NOMO-1 treated with dmso at 0.1 percent for 144 hours (cell line): ENCODE results near the gene FAM3D.

Experiments used
- DNase-seq: peaks from one replicate; lab custom pipeline; 2025; ENCODE audit not compliant: unreplicated experiment; lab: John Stamatoyannopoulos, UW

FAM3D gene

DNA sequence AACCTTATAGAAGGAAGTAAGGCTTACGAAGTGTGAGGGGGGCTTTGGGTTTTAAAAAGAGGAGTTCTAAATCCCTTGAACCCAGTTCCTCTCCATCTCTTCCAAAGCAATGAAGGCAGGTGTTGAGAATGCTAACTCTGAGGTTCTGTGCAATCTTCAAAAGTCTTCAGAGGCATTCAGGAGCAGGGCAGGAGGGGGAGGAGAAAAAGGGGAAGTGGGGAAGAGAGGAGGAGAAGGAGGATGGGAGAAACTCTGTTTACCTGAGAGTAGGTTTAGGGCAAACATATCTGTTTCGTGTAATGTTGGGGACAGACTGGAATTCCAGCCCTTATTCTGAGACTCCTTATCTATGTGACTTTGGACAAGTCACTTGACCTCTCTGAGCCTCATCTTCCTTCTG lies 36.9 kb downstream of the FAM3D start:
- DNase-seq: no peak

DNA sequence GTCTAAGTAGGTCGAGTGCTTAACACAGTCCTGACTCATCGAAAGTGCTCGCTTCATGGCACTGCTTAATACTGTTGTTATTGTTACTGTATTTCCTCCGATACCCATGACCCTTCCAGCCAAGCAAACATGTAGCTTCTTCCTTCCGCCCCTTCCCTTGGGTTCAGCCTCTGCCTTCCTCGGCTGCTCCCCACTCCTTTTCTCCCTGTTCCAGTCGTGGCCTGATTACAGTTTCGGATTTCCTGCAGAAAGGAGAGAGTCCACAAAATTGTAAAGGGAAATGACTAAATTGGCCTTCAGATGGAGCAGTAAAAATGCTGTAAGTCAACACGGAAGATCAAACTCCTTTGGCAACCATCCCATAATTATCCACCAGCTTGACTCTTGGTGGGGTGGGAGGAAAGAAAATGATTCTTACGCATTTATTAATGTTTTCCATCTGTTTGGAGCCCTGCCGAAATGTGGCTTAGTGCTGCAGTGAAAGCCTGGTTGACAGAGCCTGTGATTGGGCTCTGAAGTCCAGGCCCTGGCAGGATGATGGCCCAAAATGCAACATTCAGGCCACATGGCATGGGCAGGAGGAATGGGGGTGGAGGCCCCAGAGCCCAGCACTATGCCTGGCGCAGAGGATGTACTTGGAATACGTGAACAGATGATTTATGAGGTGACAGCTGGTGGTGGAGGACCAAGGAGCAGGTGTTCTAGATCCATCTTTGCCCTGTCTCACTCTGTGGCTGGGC lies 37.6 kb downstream of the FAM3D start:
- DNase-seq: no peak

DNA sequence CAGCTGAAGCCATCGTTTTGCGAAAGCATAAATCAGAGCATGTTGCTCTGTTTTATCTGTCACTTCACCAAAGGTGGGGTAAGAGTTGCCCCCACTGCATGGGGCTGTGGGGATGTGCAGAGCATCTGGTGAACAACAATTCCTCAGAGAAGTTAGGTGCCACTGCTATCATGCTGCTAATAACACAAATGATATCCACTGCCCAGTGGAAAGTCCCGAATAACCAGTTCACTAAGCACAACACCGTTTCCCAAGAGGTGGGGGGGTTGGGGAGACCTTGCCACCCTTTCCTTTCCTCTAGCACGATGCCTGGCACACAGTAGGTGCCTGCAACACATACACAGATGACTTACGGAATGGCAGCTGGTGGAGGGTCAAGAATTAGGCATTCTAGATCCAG lies 38.6 kb downstream of the FAM3D start:
- DNase-seq: no peak

DNA sequence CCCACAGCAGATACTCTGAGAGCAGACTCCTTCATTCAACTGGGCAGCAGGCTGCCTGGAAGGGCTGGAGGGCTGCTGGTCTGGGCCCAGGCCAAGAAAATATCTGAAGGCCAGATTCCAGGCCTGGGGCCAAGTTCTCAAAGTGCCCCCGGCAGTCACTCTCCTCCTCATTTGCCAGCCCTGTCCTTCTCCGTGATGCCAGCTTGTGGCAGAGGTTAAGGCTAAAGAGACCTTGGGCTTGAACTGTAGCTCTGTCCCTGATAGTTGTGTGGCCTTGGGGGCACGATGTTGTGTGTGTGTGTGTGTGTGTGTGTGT lies 39.0 kb downstream of the FAM3D start:
- no peak for DNase-seq

DNA sequence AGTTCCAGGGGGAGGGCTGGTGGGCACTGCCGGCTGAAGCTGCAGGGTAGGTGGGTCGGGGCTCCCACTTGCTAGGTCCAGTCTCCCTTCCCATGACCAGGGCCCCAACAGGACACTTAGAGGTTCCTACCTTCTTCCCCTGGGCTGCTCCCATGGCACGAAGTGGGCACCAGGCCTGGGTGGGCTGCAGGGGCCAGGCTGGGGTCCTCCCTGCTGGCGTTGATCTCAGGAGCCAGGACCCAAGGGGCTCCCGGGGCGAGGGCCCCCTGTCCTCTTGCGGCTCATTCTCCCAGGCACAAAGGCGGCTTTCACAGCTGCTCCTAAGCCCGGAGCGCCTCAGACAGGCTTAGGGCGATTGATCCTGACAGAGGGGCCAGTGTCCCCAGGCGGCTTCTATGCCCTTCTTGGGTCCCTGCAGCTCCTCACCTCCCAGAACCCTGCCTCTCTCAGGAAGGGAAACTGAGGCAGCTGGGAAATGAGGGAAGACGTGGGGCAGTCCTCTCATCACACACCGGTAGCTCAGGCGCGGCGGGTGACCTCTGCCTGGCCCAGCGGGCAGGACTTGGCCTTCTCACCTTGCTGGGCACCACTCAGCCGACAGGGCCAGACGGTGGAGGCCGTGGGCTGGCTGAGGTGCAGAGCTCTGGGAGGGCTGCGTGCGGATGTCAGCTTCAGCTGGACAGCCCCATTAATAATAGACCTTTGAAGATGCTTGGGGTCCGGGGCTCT lies 39.6 kb downstream of the FAM3D start:
- DNase-seq: no peak

DNA sequence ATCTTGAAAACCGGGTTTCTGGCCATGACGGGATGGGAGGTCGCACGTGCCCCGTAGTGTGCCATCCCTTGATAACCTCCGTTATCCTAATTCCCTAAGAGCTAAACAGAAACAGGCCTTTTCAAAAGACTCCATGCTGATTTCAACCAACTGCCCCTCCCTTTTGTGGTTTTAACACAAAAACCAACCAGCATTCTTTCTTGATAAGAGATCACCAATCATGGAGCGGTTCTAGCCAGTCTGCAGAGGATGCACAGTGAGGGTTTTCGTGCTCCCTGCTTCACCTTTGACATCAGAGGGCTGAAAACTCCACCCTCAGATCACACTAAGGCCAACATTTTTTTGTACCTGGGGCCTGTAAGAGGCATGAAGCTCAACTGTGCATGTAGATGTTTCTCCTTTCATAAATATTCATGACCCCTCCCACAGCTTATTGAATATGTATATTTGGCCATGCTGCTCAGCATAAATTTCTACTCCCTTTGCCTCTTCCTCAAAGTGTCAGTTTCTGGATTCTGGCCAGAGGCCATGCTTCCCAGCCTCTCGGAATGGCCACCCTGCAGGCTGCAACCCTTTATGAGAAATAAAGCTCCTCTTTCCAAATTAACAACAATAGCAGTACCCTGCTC lies 41.3 kb downstream of the FAM3D start:
- DNase-seq: no peak

DNA sequence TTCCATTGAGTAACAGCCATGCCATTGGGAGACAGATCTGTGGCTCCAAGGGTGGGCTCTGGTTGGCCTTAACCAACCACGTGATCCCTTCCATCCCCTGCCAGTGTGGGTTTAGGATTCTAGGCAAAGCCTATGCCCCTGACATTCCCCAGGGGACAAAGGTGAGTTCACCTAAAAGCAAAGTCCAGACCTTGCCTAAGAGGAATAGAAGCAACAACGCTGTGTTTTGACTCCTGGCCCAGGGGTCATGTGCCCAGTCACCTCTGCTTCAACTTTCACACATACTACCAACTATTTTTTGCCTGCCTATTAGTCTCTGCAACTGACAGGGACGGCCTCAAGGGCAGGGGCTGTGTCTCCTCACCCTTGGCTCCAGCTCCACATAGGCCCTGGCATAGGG lies 42.0 kb downstream of the FAM3D start:
- DNase-seq: no peak

DNA sequence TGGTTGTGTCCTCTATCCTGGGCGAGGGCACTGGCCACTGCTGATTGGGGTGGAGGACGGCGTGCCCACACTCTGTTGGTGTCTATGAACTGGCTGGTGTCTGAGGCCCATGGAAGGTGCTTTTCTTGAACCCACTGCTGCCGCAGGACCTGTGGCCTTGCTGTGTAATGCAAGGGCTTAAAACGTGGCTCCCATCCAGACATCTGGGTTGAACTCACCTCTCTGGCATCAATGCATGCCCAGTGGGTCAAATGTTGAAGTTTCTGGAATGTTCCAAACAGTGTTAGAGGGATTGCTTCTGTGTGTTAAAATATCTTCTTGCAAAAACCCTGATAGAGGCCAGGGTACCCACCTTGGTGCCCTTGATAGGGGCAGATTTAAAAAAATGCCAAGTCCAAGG lies 42.6 kb downstream of the FAM3D start:
- no peak for DNase-seq

DNA sequence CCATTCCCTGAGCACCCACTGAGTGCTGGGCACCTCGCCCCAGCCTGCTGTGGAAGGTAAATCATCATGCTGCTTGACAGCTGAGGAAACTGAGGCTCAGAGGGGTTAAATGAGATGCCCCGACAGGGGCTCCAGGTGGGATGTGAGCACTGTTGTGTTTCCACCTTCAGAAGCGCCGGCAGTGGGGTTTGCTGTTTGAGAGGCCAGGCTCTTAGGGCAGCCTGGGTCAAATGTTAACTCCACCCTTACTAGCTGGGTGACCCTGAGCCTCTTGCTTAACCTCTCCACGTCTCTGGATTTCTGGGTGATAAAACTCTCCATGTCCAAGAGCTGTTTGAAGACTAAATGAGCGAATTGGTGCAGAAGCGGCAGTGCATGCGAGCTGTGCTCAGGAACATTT lies 43.1 kb downstream of the FAM3D start:
- DNase-seq: no peak

DNA sequence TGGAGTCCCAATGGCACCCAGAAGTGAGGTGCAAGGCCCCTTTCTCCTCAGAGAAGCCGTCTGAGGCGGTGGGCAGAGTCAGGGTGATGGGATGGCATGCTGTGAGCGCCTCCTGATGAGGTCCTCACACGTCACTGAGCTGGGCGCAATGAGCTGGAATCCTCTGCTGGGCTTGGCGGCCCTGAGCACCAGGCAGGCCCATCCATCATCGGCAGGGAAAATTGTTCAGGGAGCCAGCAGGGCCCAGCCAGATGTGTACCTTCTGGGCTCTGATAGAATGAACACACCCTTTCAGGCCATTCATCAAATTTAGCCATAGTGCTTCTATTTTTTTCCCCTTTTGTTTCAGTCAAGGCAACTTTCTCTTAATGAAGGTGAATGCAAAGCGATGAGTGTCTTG lies 43.7 kb downstream of the FAM3D start:
- DNase-seq: no peak

DNA sequence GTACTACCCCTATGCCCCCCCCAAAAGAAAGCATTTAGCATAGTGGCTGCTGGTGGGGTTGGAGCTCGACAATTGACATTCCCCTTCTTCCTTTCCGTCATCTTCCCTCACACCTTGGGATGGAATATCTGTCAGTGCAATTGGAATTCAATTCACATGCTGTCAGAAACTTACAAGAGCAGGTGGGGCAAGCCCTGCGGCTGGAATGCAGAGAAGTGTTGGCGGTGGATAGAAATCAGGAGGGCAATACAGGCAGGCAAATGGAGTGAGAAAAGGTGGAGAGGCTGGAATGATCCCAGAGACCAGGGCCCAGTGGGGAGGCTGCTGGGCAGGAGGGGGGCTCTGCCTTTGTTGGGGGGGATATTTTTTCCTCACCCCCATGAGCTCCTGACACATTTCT lies 44.1 kb downstream of the FAM3D start:
- DNase-seq: no peak

DNA sequence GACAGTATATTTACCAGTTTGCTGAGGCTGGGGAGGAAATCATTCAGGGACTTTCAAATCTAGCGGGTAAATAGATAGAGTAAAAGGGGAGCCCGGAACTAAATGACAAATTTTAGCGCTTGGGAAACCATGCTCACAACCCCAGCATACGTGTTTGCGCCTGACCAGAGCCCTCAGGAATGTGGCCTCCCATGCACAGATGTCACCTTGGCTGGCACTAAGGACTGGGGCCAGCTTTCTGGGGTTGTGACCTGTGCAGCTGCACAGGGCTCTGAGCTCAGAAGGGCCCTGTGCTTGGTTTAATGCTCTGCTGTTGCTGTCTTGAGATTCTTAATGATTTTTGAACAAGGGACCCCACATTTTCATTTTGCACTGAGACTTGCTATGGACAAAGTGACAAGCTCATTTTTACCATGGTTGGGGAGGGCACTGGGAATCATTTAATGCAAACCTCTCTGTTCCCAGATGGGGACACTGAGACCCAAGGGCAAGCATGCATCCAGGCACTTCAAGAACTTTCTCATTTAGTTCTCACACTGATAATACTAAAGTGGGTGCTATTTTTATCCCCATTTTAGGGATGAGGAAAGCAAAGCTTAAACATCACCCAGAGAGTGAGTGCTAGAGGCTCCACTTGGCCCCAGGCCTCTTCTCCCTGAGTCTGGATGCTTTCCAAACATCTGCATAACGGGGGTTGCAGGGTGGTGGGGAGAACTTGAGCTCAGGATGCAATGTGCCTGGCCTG lies 45.3 kb downstream of the FAM3D start:
- DNase-seq: no peak

DNA sequence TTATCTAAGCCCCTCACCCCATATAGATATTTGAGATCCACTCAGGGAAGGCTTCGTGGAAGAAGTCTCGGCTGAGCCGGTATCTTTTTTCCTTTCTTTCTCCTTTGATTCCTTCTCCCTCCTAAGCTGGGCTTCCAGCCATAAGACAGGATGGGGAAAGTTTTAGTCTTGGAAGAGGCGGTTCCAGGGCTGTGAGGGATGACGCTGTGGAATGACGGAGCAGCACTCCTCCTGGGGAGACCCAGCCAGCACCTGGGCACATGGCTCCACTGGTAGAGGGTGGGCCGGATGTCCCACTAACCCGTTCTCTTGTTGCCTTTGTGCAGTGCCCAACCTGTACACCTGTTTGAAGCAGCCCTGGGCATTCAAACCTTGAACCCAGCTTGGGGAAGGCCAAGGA lies 46.2 kb downstream of the FAM3D start:
- DNase-seq: no peak

DNA sequence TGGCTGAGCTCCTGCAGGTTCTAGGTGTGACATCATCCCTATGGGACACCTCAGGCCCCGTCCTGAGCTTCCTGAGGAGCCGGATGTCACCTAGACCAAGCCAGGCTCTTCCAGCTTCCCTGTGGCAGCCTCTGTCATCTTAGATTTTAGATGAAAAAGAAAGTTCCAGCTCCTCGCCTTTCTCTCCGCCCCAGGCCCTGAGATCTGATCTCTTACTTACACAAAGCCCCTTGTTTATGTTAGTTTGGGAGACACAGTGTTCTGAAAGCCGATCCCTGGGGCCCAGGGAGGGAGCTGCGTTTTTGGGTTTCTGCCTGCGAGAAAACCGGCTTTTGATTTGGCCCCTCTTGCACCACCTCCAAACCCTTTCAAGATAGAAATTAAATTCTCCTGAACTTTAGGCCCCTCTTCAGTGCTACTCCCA lies 49.2 kb downstream of the FAM3D start:
- no peak for DNase-seq

DNA sequence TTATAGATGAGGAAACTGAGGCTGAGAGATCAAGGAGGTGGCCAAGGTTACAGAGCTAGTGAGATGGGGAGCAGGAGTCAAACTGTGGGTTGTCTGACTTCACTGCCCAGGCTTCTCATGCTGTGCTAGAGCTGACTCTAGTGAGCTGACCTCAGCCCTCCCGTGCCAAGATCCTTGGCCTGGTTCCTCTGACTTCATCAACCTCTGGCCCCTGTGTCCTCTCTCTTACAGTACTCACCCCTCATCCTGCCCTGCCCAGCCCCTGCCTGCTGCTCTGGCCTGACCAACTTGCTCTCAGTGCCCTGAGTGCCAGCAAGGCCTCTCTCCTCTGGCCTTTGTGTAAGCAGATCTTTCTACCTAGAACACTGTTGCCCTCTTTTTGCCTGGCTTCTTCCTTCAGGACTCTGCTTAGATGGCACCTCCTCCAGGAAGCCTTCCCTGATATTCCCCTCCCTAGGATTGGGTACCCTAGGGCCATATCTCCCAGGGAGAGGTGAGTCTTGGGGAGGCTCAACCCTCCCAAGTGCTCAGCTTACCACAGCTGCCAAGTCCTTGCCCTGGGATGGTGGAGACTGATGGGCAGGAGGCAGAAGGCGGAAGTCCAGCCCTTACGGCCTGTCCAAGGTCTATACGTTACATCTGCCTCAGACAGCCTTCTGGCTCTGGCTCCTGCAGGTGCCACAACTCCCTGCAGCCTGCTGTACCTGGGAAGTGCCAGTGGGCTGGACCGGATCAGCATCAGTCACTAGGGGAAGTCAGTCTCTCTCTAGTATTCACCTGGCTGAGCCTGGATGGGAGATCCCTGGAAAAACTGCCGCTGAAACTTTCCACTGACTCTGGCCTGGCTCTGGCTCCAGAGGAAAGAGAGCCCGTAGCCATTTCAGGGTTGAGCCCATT lies 53.1 kb downstream of the FAM3D start:
- no peak for DNase-seq

DNA sequence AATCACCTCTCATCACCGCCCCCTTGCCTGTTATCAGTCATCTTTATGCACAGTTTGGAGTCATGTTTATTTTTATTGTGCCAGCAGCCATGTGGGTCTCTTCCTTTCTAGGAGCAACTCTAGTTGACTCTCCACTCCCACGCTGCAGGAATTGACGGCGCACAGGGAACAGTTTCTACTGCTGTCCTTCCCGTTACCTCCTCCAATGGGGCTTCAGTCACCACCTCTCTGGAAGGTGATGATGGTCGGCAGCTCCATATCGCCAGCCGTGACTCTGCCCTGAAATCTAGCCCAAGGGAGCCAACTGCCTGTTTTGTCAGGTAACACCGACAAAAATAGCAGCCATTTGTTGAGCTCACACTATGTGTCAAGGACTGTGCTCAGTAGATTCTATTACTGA lies 53.7 kb downstream of the FAM3D start:
- no peak for DNase-seq

DNA sequence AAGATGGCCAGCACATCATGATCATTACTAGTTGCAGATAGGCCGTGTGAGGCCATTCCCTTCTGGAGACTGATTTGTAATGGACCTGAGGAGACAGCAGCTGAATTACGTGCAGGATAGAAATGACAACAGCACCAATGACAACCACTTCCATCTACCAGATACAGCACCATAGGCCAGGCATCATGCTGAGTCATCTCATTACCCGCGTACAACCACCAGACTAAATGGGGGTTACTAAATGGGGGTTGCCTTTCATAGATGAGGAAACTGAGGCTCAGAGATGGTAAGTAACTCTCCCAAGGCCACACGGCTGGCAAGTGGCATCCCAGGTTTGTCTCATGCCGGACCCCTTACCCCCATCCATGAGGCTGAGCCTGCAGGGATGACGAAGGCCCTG lies 56.6 kb downstream of the FAM3D start:
- DNase-seq: no peak

DNA sequence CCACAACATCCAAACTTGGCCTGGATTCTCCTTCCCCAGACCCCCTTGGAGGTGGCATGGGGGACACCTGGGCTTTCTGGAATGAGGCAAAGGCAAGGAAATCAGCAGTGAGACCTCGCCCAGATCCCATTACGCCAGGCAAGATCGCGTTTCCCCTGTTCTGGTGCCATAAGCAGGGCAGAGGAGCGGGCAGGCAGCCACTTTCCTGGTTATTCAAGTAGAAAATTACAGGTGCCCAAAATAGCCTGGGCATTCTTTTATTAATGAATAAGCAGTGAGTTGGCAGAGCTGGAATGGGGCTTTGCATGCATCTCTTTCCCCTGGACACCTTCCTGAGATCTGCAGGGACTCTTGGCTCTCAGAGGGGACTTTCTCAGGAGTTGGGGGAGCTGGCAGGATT lies 57.9 kb downstream of the FAM3D start:
- no peak for DNase-seq

DNA sequence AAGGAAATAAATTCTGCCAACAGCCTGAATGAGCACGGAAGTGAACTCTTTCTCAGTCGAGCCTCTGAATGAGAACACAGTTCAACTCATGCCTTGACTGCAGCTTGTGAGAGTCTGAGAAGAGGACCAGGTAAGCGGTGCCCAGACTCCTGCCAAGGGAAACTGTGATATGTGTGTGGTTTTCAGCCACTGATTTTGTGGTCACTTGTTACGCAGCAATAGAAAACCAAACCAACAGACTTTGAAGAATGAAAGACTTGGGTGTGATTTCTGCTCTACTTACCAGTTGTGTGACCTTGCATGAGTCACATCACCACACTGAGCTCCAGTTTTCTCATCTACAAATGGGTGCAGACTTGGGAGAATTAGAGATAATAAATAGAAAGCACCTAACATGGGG lies 58.8 kb downstream of the FAM3D start:
- DNase-seq: no peak

DNA sequence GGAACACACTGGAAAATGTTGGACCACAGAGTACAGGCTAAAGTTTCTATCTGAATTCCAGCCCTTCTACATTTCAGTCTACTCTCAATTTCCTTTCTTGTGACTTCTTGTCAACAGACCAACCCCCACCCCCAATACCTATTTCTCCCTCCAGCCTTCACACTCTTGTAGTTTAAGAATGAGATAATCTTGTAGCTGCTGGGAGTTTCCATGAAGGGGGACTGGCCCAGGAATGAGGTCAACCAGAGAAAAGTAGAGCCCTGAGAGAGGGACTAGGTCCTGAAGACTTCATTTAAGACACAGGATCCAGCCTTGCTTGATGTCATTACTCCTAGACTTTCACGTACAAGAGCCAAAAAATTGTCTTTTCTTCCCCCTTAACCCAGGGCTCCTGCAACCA lies 59.9 kb downstream of the FAM3D start:
- no peak for DNase-seq

DNA sequence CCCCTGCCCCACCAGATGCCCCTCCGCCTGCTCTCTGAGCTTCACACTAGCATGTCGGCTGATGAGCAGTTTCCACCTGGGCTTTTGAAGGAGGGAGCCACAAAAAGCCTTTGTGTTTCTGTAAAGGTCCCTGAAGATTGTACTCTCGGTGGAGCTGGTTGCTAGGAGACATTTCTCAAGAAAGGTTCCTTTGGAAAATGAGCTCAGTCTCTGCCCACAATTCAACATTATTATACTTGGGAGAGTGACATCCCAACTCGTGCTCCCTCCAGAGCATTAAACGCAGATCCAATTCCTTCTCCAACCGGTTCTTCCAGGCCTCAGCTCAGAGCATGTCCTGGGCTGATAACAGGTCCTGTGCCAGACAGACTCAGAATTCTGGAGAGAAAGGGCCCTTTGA lies 62.5 kb downstream of the FAM3D start:
- no peak for DNase-seq
